Smooth muscle cell (in vitro differentiated cells): ENCODE data around the gene PIEZO1. TPM values are rescaled to one million over a fixed set of nuclear protein-coding genes. Genes with fewer than 3 reads are reported as not detected.

Experiments used
- DNase-seq: peaks from one replicate; lab custom pipeline; 2025; ENCODE audit not compliant: unreplicated experiment; lab: John Stamatoyannopoulos, UW
- H2AFZ ChIP-seq: fragments of 200-600 bp; sonication (generic); 2 replicates; pipeline ENCODE4 v1.6.0; 2016; ENCODE audit warnings: antibody characterized with exemption, low read depth, mild to moderate bottlenecking
- H3F3A ChIP-seq: fragments of 200-600 bp; sonication (generic); 2 replicates; pipeline ENCODE4 v1.6.0; 2017; ENCODE audit warnings: antibody characterized with exemption, low read depth
- H3K27ac ChIP-seq: fragments of 200-600 bp; sonication (generic); 2 replicates; pipeline ENCODE4 v1.5.1; 2016; ENCODE audit warnings: low read depth, mild to moderate bottlenecking
- H3K27me3 ChIP-seq: fragments of 200-600 bp; sonication (generic); 2 replicates; pipeline ENCODE4 v1.6.1; 2016; ENCODE audit warnings: low read depth, mild to moderate bottlenecking
- H3K36me3 ChIP-seq: fragments of 200-600 bp; sonication (generic); 2 replicates; pipeline ENCODE4 v1.5.1; 2016; ENCODE audit warnings: low read depth
- H3K4me1 ChIP-seq: fragments of 200-600 bp; sonication (generic); 2 replicates; pipeline ENCODE4 v1.5.1; 2016; ENCODE audit warnings: low read depth
- H3K4me2 ChIP-seq: fragments of 200-600 bp; sonication (generic); 2 replicates; pipeline ENCODE4 v1.6.0; 2016; ENCODE audit warnings: mild to moderate bottlenecking
- H3K4me3 ChIP-seq: fragments of 200-600 bp; sonication (generic); 2 replicates; pipeline ENCODE4 v1.5.1; 2016; ENCODE audit warnings: mild to moderate bottlenecking
- H3K79me2 ChIP-seq: fragments of 200-600 bp; sonication (generic); 2 replicates; pipeline ENCODE4 v1.6.0; 2016; ENCODE audit warnings: low read depth, mild to moderate bottlenecking
- H3K9ac ChIP-seq: fragments of 200-600 bp; sonication (generic); 2 replicates; pipeline ENCODE4 v1.6.0; 2016; ENCODE audit warnings: low read depth
- H3K9me3 ChIP-seq: fragments of 200-600 bp; sonication (generic); replicated peaks from 2 replicates; pipeline ENCODE4 v1.5.1; 2016; ENCODE audit warnings: low read depth
- H4K20me1 ChIP-seq: fragments of 200-600 bp; sonication (generic); 2 replicates; pipeline ENCODE4 v1.6.0; 2016; ENCODE audit warnings: low read depth
- WGBS: methylation state at CpG from one replicate; pipeline ENCODE4 v1.1.7; 2016; ENCODE audit warnings: low lambda C conversion rate; 5-methylcytosine and 5-hydroxymethylcytosine counted together
- polyA plus RNA-seq: library from polyadenylated mRNA; unstranded; fragments of >200 nt; fragmentation: Nextera tagmentation; extraction: Ambion mirVana; gene quantifications from 2 replicates; pipeline ENCODE4 v1.2.1, GENCODE V29; 2016
- total RNA-seq: library from RNA; depleted of rRNA; stranded (reverse); fragments of >200 nt; gene quantifications from 2 replicates; pipeline ENCODE4 v1.2.3, GENCODE V29; 2014
- TF ChIP-seq, protein P1 (sequence below): fragments of 200-600 bp; sonication (generic); IDR thresholded peaks from 2 replicates; pipeline ENCODE4 v1.5.1; 2017; ENCODE audit warnings: borderline replicate concordance, mild to moderate bottlenecking, antibody characterized with exemption; ENCODE audit not compliant: insufficient read depth, poor library complexity, severe bottlenecking

Gene PIEZO1
- total and polyA plus RNA-seq, 2 experiments from 2014 or later = 62.1 to 70.9 TPM

GRCh38 chr16:88768071-88768783 is 16.8 kb downstream of the PIEZO1 start:
- Histone ChIP-seq H3K36me3 (no peaks in the 10 kb centered on the region), H3K27me3 (no peaks in the 10 kb centered on the region), H3K27ac (no peak overlapping the region), H3K4me3 (no peak overlapping the region), H3K79me2 (peaks cover 71% of the 10 kb centered on the region), H3F3A (peaks cover 12% of the 10 kb centered on the region), H3K9me3 (no peaks in the 10 kb centered on the region), H4K20me1 (peaks cover 97% of the 10 kb centered on the region), H3K4me2 (peak overlapping the region; percentile 15), H3K4me1 (peaks cover 45% of the 10 kb centered on the region), H3K9ac (no peak overlapping the region), H2AFZ (no peak overlapping the region)
- DNase-seq = no peak
- WGBS = 52% methylated on average over 24 of the region's 24 CpGs
- TF ChIP-seq, protein P1, sequence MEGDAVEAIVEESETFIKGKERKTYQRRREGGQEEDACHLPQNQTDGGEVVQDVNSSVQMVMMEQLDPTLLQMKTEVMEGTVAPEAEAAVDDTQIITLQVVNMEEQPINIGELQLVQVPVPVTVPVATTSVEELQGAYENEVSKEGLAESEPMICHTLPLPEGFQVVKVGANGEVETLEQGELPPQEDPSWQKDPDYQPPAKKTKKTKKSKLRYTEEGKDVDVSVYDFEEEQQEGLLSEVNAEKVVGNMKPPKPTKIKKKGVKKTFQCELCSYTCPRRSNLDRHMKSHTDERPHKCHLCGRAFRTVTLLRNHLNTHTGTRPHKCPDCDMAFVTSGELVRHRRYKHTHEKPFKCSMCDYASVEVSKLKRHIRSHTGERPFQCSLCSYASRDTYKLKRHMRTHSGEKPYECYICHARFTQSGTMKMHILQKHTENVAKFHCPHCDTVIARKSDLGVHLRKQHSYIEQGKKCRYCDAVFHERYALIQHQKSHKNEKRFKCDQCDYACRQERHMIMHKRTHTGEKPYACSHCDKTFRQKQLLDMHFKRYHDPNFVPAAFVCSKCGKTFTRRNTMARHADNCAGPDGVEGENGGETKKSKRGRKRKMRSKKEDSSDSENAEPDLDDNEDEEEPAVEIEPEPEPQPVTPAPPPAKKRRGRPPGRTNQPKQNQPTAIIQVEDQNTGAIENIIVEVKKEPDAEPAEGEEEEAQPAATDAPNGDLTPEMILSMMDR = no peak

- no peak overlapping the region for H3K27ac ChIP-seq
- H3K4me1 ChIP-seq = peaks cover 42% of the 10 kb centered on the region
- H3K36me3 ChIP-seq = no peaks in the 10 kb centered on the region
- no peak overlapping the region for H3K4me3 ChIP-seq
- peaks cover 9% of the 10 kb centered on the region for H3F3A ChIP-seq
- no peaks in the 10 kb centered on the region for H3K27me3 ChIP-seq
- WGBS = 82% methylated on average over 12 of the region's 12 CpGs
- peaks cover 97% of the 10 kb centered on the region for H4K20me1 ChIP-seq
- no peak overlapping the region for H3K9ac ChIP-seq
- H2AFZ ChIP-seq = no peak overlapping the region
- no peaks in the 10 kb centered on the region for H3K9me3 ChIP-seq
- TF ChIP-seq, protein P1 = no peak
- no peak for DNase-seq
- H3K79me2 ChIP-seq = peaks cover 74% of the 10 kb centered on the region
- H3K4me2 ChIP-seq = no peak overlapping the region
Observed at GRCh38 chr16:88767546-88768070, 17.4 kb downstream of the PIEZO1 start.

GRCh38 chr16:88766975-88767374 is 18.0 kb downstream of the PIEZO1 start:
- WGBS = 84% methylated on average over 11 of the region's 11 CpGs
- no peaks in the 10 kb centered on the region for H3K9me3 ChIP-seq
- peaks cover 76% of the 10 kb centered on the region for H3K79me2 ChIP-seq
- no peak overlapping the region for H3K4me3 ChIP-seq
- H3K4me1 ChIP-seq = peaks cover 42% of the 10 kb centered on the region
- peaks cover 96% of the 10 kb centered on the region for H4K20me1 ChIP-seq
- no peak for DNase-seq
- no peak overlapping the region for H3K9ac ChIP-seq
- H3K4me2 ChIP-seq = no peak overlapping the region
- no peaks in the 10 kb centered on the region for H3K27me3 ChIP-seq
- H3F3A ChIP-seq = peaks cover 9% of the 10 kb centered on the region
- H3K27ac ChIP-seq = no peak overlapping the region
- TF ChIP-seq, protein P1 = no peak
- no peaks in the 10 kb centered on the region for H3K36me3 ChIP-seq
- H2AFZ ChIP-seq = no peak overlapping the region
